DND-41 (cell line): ENCODE measurements around the gene RAI1.

Experiments used
- EZH2 ChIP-seq: IDR thresholded peaks from 3 replicates; pipeline ENCODE4 v1.6.1; 2012; ENCODE audit warnings: borderline replicate concordance, low read depth, mild to moderate bottlenecking, moderate library complexity, low read length, inconsistent platforms; ENCODE audit not compliant: severe bottlenecking
- TF ChIP-seq, protein P1 (sequence below): IDR thresholded peaks from 2 replicates; pipeline ENCODE4 v1.5.1; 2012; ENCODE audit warnings: borderline replicate concordance, low read length, moderate library complexity, mild to moderate bottlenecking; ENCODE audit not compliant: poor library complexity, severe bottlenecking; ENCODE audit errors: extremely low read depth

- no peak for TF ChIP-seq EZH2
- TF ChIP-seq, protein P1, sequence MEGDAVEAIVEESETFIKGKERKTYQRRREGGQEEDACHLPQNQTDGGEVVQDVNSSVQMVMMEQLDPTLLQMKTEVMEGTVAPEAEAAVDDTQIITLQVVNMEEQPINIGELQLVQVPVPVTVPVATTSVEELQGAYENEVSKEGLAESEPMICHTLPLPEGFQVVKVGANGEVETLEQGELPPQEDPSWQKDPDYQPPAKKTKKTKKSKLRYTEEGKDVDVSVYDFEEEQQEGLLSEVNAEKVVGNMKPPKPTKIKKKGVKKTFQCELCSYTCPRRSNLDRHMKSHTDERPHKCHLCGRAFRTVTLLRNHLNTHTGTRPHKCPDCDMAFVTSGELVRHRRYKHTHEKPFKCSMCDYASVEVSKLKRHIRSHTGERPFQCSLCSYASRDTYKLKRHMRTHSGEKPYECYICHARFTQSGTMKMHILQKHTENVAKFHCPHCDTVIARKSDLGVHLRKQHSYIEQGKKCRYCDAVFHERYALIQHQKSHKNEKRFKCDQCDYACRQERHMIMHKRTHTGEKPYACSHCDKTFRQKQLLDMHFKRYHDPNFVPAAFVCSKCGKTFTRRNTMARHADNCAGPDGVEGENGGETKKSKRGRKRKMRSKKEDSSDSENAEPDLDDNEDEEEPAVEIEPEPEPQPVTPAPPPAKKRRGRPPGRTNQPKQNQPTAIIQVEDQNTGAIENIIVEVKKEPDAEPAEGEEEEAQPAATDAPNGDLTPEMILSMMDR: no peak
Measured at GRCh38 chr17:17738901-17739300, 57.6 kb downstream of the RAI1 start.
